Measurements from ENCODE around the gene EFNA4. TPM values are rescaled to one million over a fixed set of nuclear protein-coding genes. Genes with fewer than 3 reads are reported as not detected.

Gene EFNA4
- total and polyA plus RNA-seq, 2 of the 4 experiments (the other 2 are of a cell fraction): 3.8 to 11.8 TPM

GRCh38 chr1:155083052-155083541, 19.6 kb downstream of the EFNA4 start:
- no peak overlapping the region for H3K23ac ChIP-seq (ENCODE audit: low read depth, low read length)
- in situ Hi-C loops (cut with MboI; ENCODE audit: low sequenced_read_pairs): no loop called here
- H3K18ac ChIP-seq (ENCODE audit: low read depth, low read length): no peak overlapping the region
- no peak overlapping the region for H4K5ac ChIP-seq (ENCODE audit: low read depth, low read length)
- H3K14ac ChIP-seq (replicated peaks; ENCODE audit: low read depth, low read length): no peak overlapping the region
- DNase-seq (no peak), ATAC-seq (ENCODE audit: low read depth) (no peak)
- H3K36me3 ChIP-seq (ENCODE audit: control insufficient read depth, insufficient read depth, low read length): no peaks in the 10 kb centered on the region
- no peak overlapping the region for H3K56ac ChIP-seq (ENCODE audit: extremely low read depth, insufficient read depth, low read length)
- BruUV-seq (replicated peaks): no TSS peak
- no peak overlapping the region for H3K4ac ChIP-seq (ENCODE audit: low read depth, low read length)
- H2BK20ac ChIP-seq (ENCODE audit: low read depth, low read length): no peak overlapping the region
- no peak overlapping the region for H3K9ac ChIP-seq (ENCODE audit: low read depth, low read length)
- peaks cover 11% of the 10 kb centered on the region; the same call in 1 of the 2 replicates for H3K4me1 ChIP-seq (ENCODE audit: control insufficient read depth, insufficient read depth, low read length)
- no peak overlapping the region for H3K27ac ChIP-seq (ENCODE audit: insufficient read depth, low read length)
- H2AK9ac ChIP-seq (replicated peaks; ENCODE audit: low read depth, low read length, poor library complexity): no peak overlapping the region
- H2AFZ ChIP-seq (replicated peaks; ENCODE audit: low read length, poor library complexity): no peak overlapping the region
- H4K8ac ChIP-seq (ENCODE audit: low read depth in 2 of 2, low read length in 2 of 2): no peak overlapping the region
- POLR2A ChIA-PET (ENCODE audit: unreplicated experiment): no interaction called here
- H3K27me3 ChIP-seq (ENCODE audit: control insufficient read depth, insufficient read depth, low read length): peaks cover 57% of the 10 kb centered on the region
- dilution Hi-C loops (cut with HindIII; ENCODE audit: low sequenced_read_pairs, unreplicated experiment): no loop called here
- peaks cover 11% of the 10 kb centered on the region for H4K20me1 ChIP-seq (ENCODE audit: insufficient read depth, low read length)
- no peak overlapping the region for H4K91ac ChIP-seq (ENCODE audit: insufficient read depth, low read depth, low read length)
- 49% methylated on average over 5 of the region's 6 CpGs; no CpG with 5 or more reads in 1 of the 2 experiments for WGBS, 2 experiments (ENCODE audit: extremely low coverage in 2 of 2, insufficient read length in 1 of 2)
- H3K79me1 ChIP-seq (ENCODE audit: low read depth in 1 of 2, low read length in 2 of 2): no peaks in the 10 kb centered on the region; a peak in 1 of 4 replicates
- H2BK15ac ChIP-seq (ENCODE audit: low read depth, low read length): no peak overlapping the region
- H3K4me2 ChIP-seq (ENCODE audit: low read depth, low read length): no peak overlapping the region
- TF ChIP-seq MAFK (IDR thresholded peaks at IDR 0.05; ENCODE audit: low read depth, low read length) (no peak), CHD1 (IDR thresholded peaks at IDR 0.05; ENCODE audit: low read depth, low read length) (no peak), USF2 (IDR thresholded peaks at IDR 0.05; ENCODE audit: low read depth, low read length) (no peak), NFE2L2 (IDR thresholded peaks at IDR 0.05; ENCODE audit: low read depth, low read length) (no peak), MXI1 (IDR thresholded peaks at IDR 0.05; ENCODE audit: borderline replicate concordance, low read depth, low read length) (no peak), RAD21 (IDR thresholded peaks at IDR 0.05; ENCODE audit: low read length) (no peak), CEBPB (IDR thresholded peaks at IDR 0.05; ENCODE audit: low read depth, low read length) (no peak), FOS (IDR thresholded peaks at IDR 0.05; ENCODE audit: low read depth, low read length) (no peak), POLR2A (IDR thresholded peaks at IDR 0.05; ENCODE audit: low read depth, low read length) (no peak), SMC3 (IDR thresholded peaks at IDR 0.05; ENCODE audit: low read depth, low read length) (no peak), RFX5 (IDR thresholded peaks at IDR 0.05; ENCODE audit: low read depth, low read length) (no peak), RCOR1 (IDR thresholded peaks at IDR 0.05; ENCODE audit: insufficient replicate concordance, low read length) (no peak), ELK1 (IDR thresholded peaks at IDR 0.05; ENCODE audit: borderline replicate concordance, low read depth, low read length) (no peak), BHLHE40 (IDR thresholded peaks at IDR 0.05; ENCODE audit: low read depth, low read length) (no peak), MAZ (IDR thresholded peaks at IDR 0.05; ENCODE audit: borderline replicate concordance, low read depth, low read length) (no peak), CTCF (conservative IDR thresholded peaks at IDR 0.05; ENCODE audit: low read depth, low read length) (no peak)
- no peak overlapping the region for H2BK120ac ChIP-seq (ENCODE audit: low read depth, low read length)
- no peak overlapping the region for H2BK5ac ChIP-seq (ENCODE audit: low read depth, low read length, poor library complexity, severe bottlenecking)
- CTCF ChIA-PET: no interaction called here
- H2AK5ac ChIP-seq (ENCODE audit: low read depth, low read length): no peak overlapping the region
- intact Hi-C loops (cut with micrococcal nuclease): loop anchor here (10.0 kb wide), 1 partner anchor 608 kb away; no protein-coding TSS in a partner anchor
- no peaks in the 10 kb centered on the region for H3K9me3 ChIP-seq (ENCODE audit: control insufficient read depth, insufficient read depth, low read length)
- H3K4me3 ChIP-seq (ENCODE audit: insufficient read depth, low read depth, low read length): no peak overlapping the region
- H3K9me1 ChIP-seq (ENCODE audit: insufficient read depth, low read length): peaks cover 5% of the 10 kb centered on the region
